H1 (cell line): ENCODE results near the gene VPS37D. TPM values are rescaled to one million over a fixed set of nuclear protein-coding genes. Genes with fewer than 3 reads are reported as not detected.
A peak's percentile ranks its signal among the peaks of the same experiment; 100 is the strongest.

ENCODE experiments used
- CTCF ChIA-PET: fragments of 300-600 bp; sonication (Branson Sonifier 250); formaldehyde crosslinking; loops from one replicate; lab custom pipeline; 2021; ENCODE audit not compliant: partially characterized antibody; lab: Charles Lee
- POLR2A ChIA-PET: fragments of 300-600 bp; sonication (Branson Sonifier 250); formaldehyde crosslinking; loops from one replicate; lab custom pipeline; 2021; ENCODE audit warnings: inconsistent platforms; ENCODE audit not compliant: partially characterized antibody; lab: Charles Lee
- DNase-seq, 2 experiments: peaks; one replicate each; pipeline versions ENCODE4 v3.0.0 to v3.0.0-alpha.2; 2010 to 2022; ENCODE audit warnings: low spot score in 2 of 2, low read depth in 1 of 2, mixed read lengths in 1 of 2
- FAIRE-seq: peaks from 2 replicates; lab custom pipeline; 2011; peaks lifted over from hg19 to GRCh38; lab: Jason Lieb, UNC
- H2AFZ ChIP-seq: 2 replicates; pipeline ENCODE4 v1.8.1; 2012; ENCODE audit warnings: low read length, inconsistent platforms
- H2AK5ac ChIP-seq: 2 replicates; pipeline ENCODE4 v1.6.1; 2013; ENCODE audit warnings: low read depth, low read length
- H2BK120ac ChIP-seq: replicated peaks from 2 replicates; pipeline ENCODE3; 2013; ENCODE audit warnings: low read depth, low read length, inconsistent platforms
- H2BK12ac ChIP-seq: 2 replicates; pipeline ENCODE4 v1.6.1; 2013; ENCODE audit warnings: low read depth, low read length
- H2BK15ac ChIP-seq: 2 replicates; pipeline ENCODE4 v1.6.1; 2013; ENCODE audit warnings: low read length
- H2BK20ac ChIP-seq: 2 replicates; pipeline ENCODE4 v1.6.1; 2013; ENCODE audit warnings: low read length
- H2BK5ac ChIP-seq: 2 replicates; pipeline ENCODE4 v1.6.1; 2013; ENCODE audit warnings: low read depth, low read length
- H3K14ac ChIP-seq: 2 replicates; pipeline ENCODE4 v1.6.1; 2013; ENCODE audit warnings: inconsistent platforms; ENCODE audit not compliant: insufficient read length
- H3K18ac ChIP-seq: 2 replicates; pipeline ENCODE4 v1.6.1; 2013; ENCODE audit warnings: low read length; ENCODE audit errors: extremely low read depth
- H3K23ac ChIP-seq: 2 replicates; pipeline ENCODE4 v1.6.1; 2013; ENCODE audit warnings: inconsistent platforms; ENCODE audit not compliant: insufficient read length
- H3K23me2 ChIP-seq: 2 replicates; pipeline ENCODE4 v1.6.1; 2013; ENCODE audit warnings: low read depth, low read length
- H3K27ac ChIP-seq: 2 replicates; pipeline ENCODE4 v1.6.1; 2011; ENCODE audit warnings: low read depth, low read length, inconsistent platforms
- H3K27me3 ChIP-seq, 4 experiments: replicated peaks in 1 of 4; 1 replicate in 1 of 4; 2 replicates in 3 of 4; pipeline versions ENCODE4 v1.6.1 to v1.8.1; 2011 to 2013; ENCODE audit warnings: low read length in 3 of 4, mild to moderate bottlenecking in 3 of 4, inconsistent platforms in 2 of 4, mixed read lengths in 2 of 4, moderate library complexity in 1 of 4; ENCODE audit not compliant: control insufficient read depth in 3 of 4, insufficient read depth in 3 of 4; ENCODE audit errors: extremely low read depth in 1 of 4
- H3K36me3 ChIP-seq, 4 experiments: 2 replicates each; pipeline versions ENCODE4 v1.6.1 to v1.8.1; 2011 to 2013; ENCODE audit warnings: mild to moderate bottlenecking in 4 of 4, low read length in 3 of 4, moderate library complexity in 2 of 4, control low read depth in 1 of 4, inconsistent platforms in 1 of 4; ENCODE audit not compliant: insufficient read depth in 4 of 4, control insufficient read depth in 2 of 4
- H3K4ac ChIP-seq: replicated peaks from 2 replicates; pipeline ENCODE3; 2013; ENCODE audit warnings: low read length, low read depth, mixed read lengths, inconsistent platforms; ENCODE audit not compliant: insufficient read length
- H3K4me1 ChIP-seq, 4 experiments: replicated peaks in 1 of 4; 1 replicate in 1 of 4; 2 replicates in 3 of 4; pipeline versions ENCODE4 v1.6.1 to v1.8.1; 2011 to 2013; ENCODE audit warnings: low read length in 3 of 4, inconsistent platforms in 2 of 4, mixed read lengths in 1 of 4; ENCODE audit not compliant: insufficient read depth in 4 of 4, control insufficient read depth in 3 of 4
- H3K4me2 ChIP-seq, 2 experiments: 2 replicates each; pipeline versions ENCODE4 v1.6.1 to v1.8.1; 2011 to 2013; ENCODE audit warnings: low read depth in 2 of 2, low read length in 2 of 2, control low read depth in 1 of 2, inconsistent platforms in 1 of 2, mild to moderate bottlenecking in 1 of 2; ENCODE audit not compliant: insufficient read depth in 1 of 2
- H3K4me3 ChIP-seq, 4 experiments: fragments of 200-600, 300-600 bp in 1 of 4; sonication (generic), shearing (Covaris generic), sonication (Bioruptor Twin) in 1 of 4; 2 replicates each; pipeline versions ENCODE4 v1.5.1 to v1.8.1; 2011 to 2016; ENCODE audit warnings: low read length in 4 of 4, low read depth in 3 of 4, control low read depth in 2 of 4, inconsistent platforms in 2 of 4, mild to moderate bottlenecking in 2 of 4, mixed read lengths in 1 of 4, moderate library complexity in 1 of 4; ENCODE audit not compliant: insufficient read depth in 2 of 4; ENCODE audit errors: extremely low read depth in 1 of 4
- H3K56ac ChIP-seq: replicated peaks from 2 replicates; pipeline ENCODE3; 2013; ENCODE audit warnings: low read depth, mild to moderate bottlenecking, mixed read lengths, low read length, inconsistent platforms; ENCODE audit not compliant: insufficient read length
- H3K79me1 ChIP-seq: 2 replicates; pipeline ENCODE4 v1.6.1; 2013; ENCODE audit warnings: low read depth, low read length, control low read depth
- H3K79me2 ChIP-seq, 2 experiments: 2 replicates each; pipeline versions ENCODE4 v1.6.1 to v1.8.1; 2012 to 2013; ENCODE audit warnings: low read length in 2 of 2, mild to moderate bottlenecking in 2 of 2, inconsistent platforms in 1 of 2; ENCODE audit not compliant: insufficient read depth in 2 of 2, control insufficient read depth in 1 of 2
- H3K9ac ChIP-seq, 4 experiments: replicated peaks in 1 of 4; 1 replicate in 1 of 4; 2 replicates in 3 of 4; pipeline versions ENCODE4 v1.6.1 to v1.8.1; 2011 to 2013; ENCODE audit warnings: low read depth in 3 of 4, low read length in 3 of 4, control low read depth in 2 of 4, mild to moderate bottlenecking in 2 of 4, moderate library complexity in 2 of 4, inconsistent platforms in 1 of 4; ENCODE audit errors: extremely low read depth in 1 of 4
- H3K9me3 ChIP-seq, 2 experiments: 2 replicates each; pipeline versions ENCODE4 v1.6.1 to v1.8.1; 2012 to 2013; ENCODE audit warnings: mild to moderate bottlenecking in 2 of 2, moderate library complexity in 2 of 2, control low read depth in 1 of 2, inconsistent platforms in 1 of 2, low read depth in 1 of 2, low read length in 1 of 2, mixed read lengths in 1 of 2; ENCODE audit not compliant: insufficient read depth in 2 of 2
- H4K20me1 ChIP-seq, 2 experiments: replicated peaks in 1 of 2; 2 replicates each; pipeline versions ENCODE3 to v1.8.1; 2011 to 2013; ENCODE audit warnings: inconsistent platforms in 2 of 2, low read length in 2 of 2, mild to moderate bottlenecking in 1 of 2; ENCODE audit not compliant: insufficient read depth in 2 of 2, control insufficient read depth in 1 of 2
- H4K5ac ChIP-seq: 2 replicates; pipeline ENCODE4 v1.6.1; 2013; ENCODE audit warnings: low read length, low read depth, mixed read lengths, inconsistent platforms; ENCODE audit not compliant: insufficient read length
- H4K8ac ChIP-seq: 2 replicates; pipeline ENCODE4 v1.8.0; 2013; ENCODE audit warnings: mild to moderate bottlenecking, moderate library complexity, low read length, inconsistent platforms; ENCODE audit not compliant: insufficient read depth; ENCODE audit errors: extremely low read depth
- H4K91ac ChIP-seq: replicated peaks from 2 replicates; pipeline ENCODE3; 2013; ENCODE audit warnings: low read length, mixed read lengths, inconsistent platforms; ENCODE audit not compliant: insufficient read length
- ASH2L ChIP-seq: fragments of 200-600, 300-600 bp; sonication (generic); IDR thresholded peaks from one replicate; pipeline ENCODE4 v1.7.1; 2017; ENCODE audit warnings: low read length
- BRCA1 ChIP-seq: IDR thresholded peaks from 2 replicates; pipeline ENCODE4 v1.6.1; 2012; ENCODE audit warnings: low read depth, low read length, improper control_type of control experiment
- CBX5 ChIP-seq: fragments of 300-800, 300-1000 bp; sonication (generic); IDR thresholded peaks from 2 replicates; pipeline ENCODE4 v1.7.1; 2016; ENCODE audit warnings: antibody characterized with exemption, low read length, low read depth
- CEBPB ChIP-seq: IDR thresholded peaks from 2 replicates; pipeline ENCODE4 v1.6.1; 2012; ENCODE audit warnings: low read depth, low read length
- POLR2A ChIP-seq, 2 experiments: IDR thresholded peaks; 1 replicate in 1 of 2; 2 replicates in 1 of 2; pipeline ENCODE4 v1.6.1; 2011; ENCODE audit warnings: low read depth in 2 of 2, low read length in 2 of 2, mild to moderate bottlenecking in 2 of 2; ENCODE audit errors: control extremely low read depth in 1 of 2
- TAF1 ChIP-seq: IDR thresholded peaks from 2 replicates; pipeline ENCODE4 v1.6.1; 2011; ENCODE audit warnings: mild to moderate bottlenecking, low read depth, low read length
- TCF12 ChIP-seq: IDR thresholded peaks from 2 replicates; pipeline ENCODE4 v1.6.1; 2011; ENCODE audit warnings: low read depth, mild to moderate bottlenecking, low read length
- WGBS, 2 experiments: shearing (Covaris generic) in 1 of 2; methylation state at CpG; one replicate each; pipeline versions ENCODE4 v1.1.6 to v1.1.7; 2013 to 2015; ENCODE audit warnings: low lambda C conversion rate in 2 of 2, mixed read lengths in 2 of 2, inconsistent platforms in 1 of 2, low coverage in 1 of 2, missing lambda C conversion rate in 1 of 2; ENCODE audit not compliant: insufficient replicate concordance in 2 of 2, insufficient coverage in 1 of 2, insufficient read length in 1 of 2; ENCODE audit errors: extremely low coverage in 1 of 2, missing lambda C conversion rate in 1 of 2; 5-methylcytosine and 5-hydroxymethylcytosine counted together
- polyA plus RNA-seq, 7 experiments: library from polyadenylated mRNA; depleted of rRNA in 3 of 7; stranded (reverse) in 5 of 7; unstranded in 2 of 7; fragments of >200 nt in 5 of 7; fragments of 200-250 nt in 2 of 7; gene quantifications; 1 replicate in 5 of 7; 2 replicates in 1 of 7; 4 replicates in 1 of 7; pipeline versions ENCODE4 v1.2.1 to v1.2.3, GENCODE V29; 2011 to 2013; ENCODE audit warnings: missing spikeins in 2 of 7, mixed read lengths in 2 of 7
- total RNA-seq: library from RNA; stranded (reverse); fragmentation: NEBNext Ultra II Directional; extraction: Animal tissue kit (Norgen Biotek cat#: 25700); gene quantifications from 2 replicates; pipeline ENCODE4 v1.2.1, GENCODE V29; 2021

VPS37D gene
- total and polyA plus RNA-seq, 2 of the 8 experiments (the other 6 are each of a cell fraction or from before 2014, with no cell fraction given) = 3.4 to 5.0 TPM

DNA sequence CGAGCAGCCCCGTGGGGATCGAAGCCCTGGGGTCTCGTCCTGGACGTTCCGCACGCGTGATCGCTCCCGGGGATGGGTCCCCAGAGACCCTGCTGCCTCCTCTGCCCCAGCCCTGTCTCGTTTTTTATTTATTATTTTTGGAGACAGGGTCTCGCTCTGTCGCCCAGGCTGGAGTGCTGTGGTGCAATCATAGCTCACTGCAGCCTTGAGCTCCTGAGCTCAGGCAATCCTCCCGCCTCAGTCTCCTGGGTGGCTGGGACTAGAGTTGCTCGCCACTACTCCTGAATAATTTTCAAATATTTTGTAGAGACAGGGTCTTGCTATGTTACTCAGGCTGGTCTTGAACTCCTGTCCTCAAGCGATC lies 52.2 kb downstream of the VPS37D start:
- Histone ChIP-seq H4K5ac (no peak overlapping the region), H2BK5ac (no peak overlapping the region), H3K14ac (no peak overlapping the region), H3K27me3 (peaks cover 0 to 18% (median 13%) of the 10 kb centered on the region in 4 experiments; a peak in 5 of 7 replicates), H4K91ac (no peak overlapping the region), H4K20me1 (peaks cover 8 to 10% of the 10 kb centered on the region in 2 experiments), H4K8ac (no peak overlapping the region; the same call in 1 of the 2 replicates), H2BK20ac (no peak overlapping the region)
- CTCF ChIA-PET = interaction anchor here (0.8 to 2.2 kb wide), 12 partner anchors 8 to 120 kb away, joined by 3 to 14 read pairs (median 4); partner anchors contain the start of gene VPS37D
- 16% methylated on average over 12 of the region's 16 CpGs; no CpG with 5 or more reads in 1 of the 2 experiments for WGBS, 2 experiments
- no peak for TF ChIP-seq POLR2A (IDR thresholded peaks at IDR 0.05; ENCODE audit: control extremely low read depth in 1 of 2, low read depth in 2 of 2, low read length in 2 of 2)
- TF ChIP-seq TAF1 = no peak
- no peak for TF ChIP-seq TCF12
- TF ChIP-seq ASH2L = no peak
- no peak for TF ChIP-seq BRCA1
- 0 out of 2 replicates have a peak, but pooled peaks have one; percentile 49 for TF ChIP-seq CEBPB
- TF ChIP-seq CBX5 = no peak
- TF ChIP-seq, all 59 proteins: peak for 1
- Histone ChIP-seq H3K56ac (no peak overlapping the region), H3K36me3 (no peaks in the 10 kb centered on the region), H2AFZ (no peak overlapping the region), H2BK120ac (no peak overlapping the region), H3K4me1 (no peaks in the 10 kb centered on the region; a peak in 3 of 7 replicates), H3K4me2 (peak overlapping the region; percentile 66 to 91), H3K9me3 (no peaks in the 10 kb centered on the region), H3K27ac (no peak overlapping the region), H2BK15ac (no peak overlapping the region), H3K9ac (no peak overlapping the region), H3K23me2 (peaks cover 3% of the 10 kb centered on the region; the same call in 1 of the 2 replicates), H3K18ac (no peak overlapping the region), H3K79me1 (peaks cover 5% of the 10 kb centered on the region), H3K79me2 (no peaks in the 10 kb centered on the region), H2BK12ac (no peak overlapping the region), H3K4ac (no peak overlapping the region), H3K4me3 (peak overlapping the region; percentile 40 to 92 (median 48)), H3K23ac (no peak overlapping the region), H2AK5ac (no peak overlapping the region)
- FAIRE-seq = no peak
- POLR2A ChIA-PET = interaction anchor here (0.9 to 1.5 kb wide), 9 partner anchors 9 to 141 kb away, joined by 3 to 7 read pairs (median 3); partner anchors contain the start of genes ABHD11 and TBL2
- no peak for DNase-seq
